HG03432 (cell line): ENCODE data around the gene AMPH.
"Not testable (repeated sequence)": the region's sequence is repeated elsewhere in the genome, so short reads cannot be mapped to it uniquely, and the experiment has no call there.

Experiments
- ATAC-seq: cut with Tn5 transposase; IDR thresholded peaks from one replicate; pipeline ENCODE4 v1.9.1; 2021; ENCODE audit warnings: mild to moderate bottlenecking, moderate library complexity; ENCODE audit not compliant: unreplicated experiment

AMPH gene

DNA sequence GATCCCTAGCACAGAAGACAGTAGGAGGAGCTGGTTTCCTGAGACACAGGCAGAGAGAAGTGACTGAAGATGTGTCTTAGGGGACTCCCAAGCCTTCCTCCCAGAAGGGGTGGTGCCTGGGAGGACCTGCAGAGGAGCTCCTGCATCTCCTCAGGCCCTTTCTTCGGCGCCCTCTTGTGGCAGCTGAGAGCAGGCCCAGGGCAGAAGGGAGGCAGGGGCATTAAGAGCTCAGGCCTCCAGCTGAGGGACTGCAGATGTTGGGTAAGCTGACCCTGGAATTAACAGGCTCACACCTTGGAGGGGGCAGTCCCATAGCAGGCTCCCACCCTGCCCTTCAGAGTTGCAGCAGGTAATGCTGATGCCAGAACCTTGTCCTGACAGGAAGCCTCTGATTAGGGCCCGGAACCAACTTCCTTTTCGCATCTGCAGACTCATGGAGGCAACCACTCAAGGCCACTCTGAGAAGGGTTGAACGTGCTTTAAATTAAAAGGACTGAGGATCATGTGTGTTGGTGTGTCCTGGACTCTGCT is 272.0 kb downstream of the AMPH start:
- ATAC-seq, result peak; percentile 86

- ATAC-seq, result not testable (repeated sequence)
These were observed 272.8 kb downstream of the AMPH start for GRCh38 chr7:38358273-38358831.

- ATAC-seq, result not testable (repeated sequence)
These were observed 276.8 kb downstream of the AMPH start for GRCh38 chr7:38354271-38354851.

GRCh38 chr7:38353431-38353881 is 277.7 kb downstream of the AMPH start:
- ATAC-seq, result not testable (repeated sequence)

DNA sequence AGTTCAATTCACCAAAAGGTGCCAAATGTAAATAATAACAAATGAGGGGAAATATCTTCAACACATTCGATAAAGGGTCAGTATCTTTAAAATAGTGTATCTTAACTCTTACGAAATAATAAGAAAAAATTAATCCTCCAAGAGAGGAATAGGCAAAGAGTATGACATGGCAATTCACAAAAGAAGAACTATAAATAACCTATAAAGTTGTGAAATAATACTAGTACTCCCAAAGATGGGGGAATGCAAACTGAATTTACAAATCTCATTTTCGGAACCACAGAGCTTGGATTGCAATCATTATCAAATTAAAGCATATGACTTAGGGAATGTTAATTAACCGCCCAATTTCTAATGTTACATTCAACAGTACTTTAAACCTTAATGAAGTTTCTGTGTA is 279.6 kb downstream of the AMPH start:
- no peak for ATAC-seq

GRCh38 chr7:38350777-38351176 is 280.4 kb downstream of the AMPH start:
- ATAC-seq, result not testable (repeated sequence)

- peak; percentile 77 for ATAC-seq
These were observed 281.1 kb downstream of the AMPH start for GRCh38 chr7:38349869-38350583.

DNA sequence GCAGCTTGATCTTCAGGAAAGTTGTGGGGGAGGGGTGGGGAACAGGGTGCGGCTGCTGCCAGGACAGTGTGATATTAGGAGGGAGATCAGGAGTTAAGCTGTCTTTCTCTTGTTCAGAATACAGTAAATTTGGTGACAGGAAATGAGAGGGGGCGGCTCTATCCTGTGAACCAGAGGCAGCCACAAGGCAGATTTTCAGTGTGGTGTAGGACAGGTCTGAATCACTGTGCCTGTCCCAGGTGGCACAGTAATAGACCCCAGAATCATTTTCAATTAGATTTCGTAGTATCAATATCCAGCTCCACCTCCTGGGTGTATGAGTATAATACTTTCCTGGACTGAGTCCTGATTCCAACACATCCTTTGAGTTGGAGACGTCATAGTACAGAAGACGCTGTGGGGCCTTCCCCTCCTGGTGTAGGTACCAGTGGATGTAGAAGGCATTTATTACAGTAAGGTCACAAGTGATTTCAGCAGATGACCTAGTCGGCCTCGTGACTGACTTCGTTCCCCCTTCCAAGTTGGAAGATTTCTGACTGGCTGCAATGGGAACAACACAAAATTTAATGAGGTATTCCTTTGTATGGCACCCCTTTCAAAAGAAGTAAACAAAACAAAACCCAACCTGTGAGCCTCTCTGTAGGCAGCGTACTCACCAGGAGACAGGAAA is 281.9 kb downstream of the AMPH start:
- ATAC-seq, result not testable (repeated sequence)

DNA sequence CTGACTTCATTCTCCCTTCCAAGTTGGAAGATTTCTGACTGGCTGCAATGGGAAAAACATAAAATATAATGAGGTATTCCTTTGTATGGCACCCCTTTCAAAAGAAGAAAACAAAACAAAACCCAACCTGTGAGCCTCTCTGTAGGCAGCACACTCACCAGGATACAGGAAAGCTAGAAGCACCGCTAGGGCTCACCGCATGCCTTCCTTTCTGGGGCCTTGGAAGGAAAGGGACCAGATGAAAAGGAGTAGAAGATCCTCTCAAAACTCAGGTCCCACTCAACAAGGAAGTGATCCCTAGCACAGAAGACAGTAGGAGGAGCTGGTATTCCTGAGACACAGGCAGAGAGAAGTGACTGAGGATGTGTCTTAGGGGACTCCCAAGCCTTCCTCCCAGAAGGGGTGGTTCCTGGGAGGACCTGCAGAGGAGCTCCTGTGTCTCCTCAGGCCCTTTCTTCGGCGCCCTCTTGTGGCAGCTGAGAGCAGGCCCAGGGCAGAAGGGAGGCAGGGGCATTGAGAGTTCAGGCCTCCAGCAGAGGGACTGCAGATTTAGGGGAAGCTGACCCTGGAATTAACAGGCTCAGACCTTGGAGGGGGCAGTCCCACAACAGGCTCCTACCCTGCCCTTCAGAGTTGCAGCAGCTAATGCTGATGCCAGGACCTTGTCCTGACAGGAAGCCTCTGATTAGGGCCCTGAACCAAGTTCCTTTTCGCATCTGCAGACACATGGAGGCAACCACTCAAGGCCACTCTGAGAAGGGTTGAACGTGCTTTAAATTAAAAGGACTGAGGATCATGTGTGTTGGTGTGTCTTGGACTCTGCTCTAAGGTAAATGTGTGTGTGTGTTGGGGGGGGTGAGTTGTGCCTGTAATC is 285.6 kb downstream of the AMPH start:
- peak; percentile 67 for ATAC-seq

DNA sequence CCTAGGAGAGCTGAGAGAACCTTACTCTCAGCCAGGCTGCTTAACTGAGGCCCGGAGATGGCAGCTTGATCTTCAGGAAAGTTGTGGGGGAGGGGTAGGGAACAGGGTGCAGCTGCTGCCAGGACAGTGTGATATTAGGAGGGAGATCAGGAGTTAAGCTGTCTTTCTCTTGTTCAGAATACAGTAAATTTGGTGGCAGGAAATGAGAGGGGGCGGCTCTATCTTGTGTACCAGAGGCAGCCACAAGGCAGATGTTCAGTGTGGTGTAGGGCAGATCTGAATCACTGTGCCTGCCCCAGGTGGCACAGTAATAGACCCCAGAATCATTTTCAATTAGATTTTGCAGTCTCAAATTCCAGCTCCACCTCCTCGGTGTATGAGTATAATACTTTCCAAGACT is 286.4 kb downstream of the AMPH start:
- not testable (repeated sequence) for ATAC-seq

DNA sequence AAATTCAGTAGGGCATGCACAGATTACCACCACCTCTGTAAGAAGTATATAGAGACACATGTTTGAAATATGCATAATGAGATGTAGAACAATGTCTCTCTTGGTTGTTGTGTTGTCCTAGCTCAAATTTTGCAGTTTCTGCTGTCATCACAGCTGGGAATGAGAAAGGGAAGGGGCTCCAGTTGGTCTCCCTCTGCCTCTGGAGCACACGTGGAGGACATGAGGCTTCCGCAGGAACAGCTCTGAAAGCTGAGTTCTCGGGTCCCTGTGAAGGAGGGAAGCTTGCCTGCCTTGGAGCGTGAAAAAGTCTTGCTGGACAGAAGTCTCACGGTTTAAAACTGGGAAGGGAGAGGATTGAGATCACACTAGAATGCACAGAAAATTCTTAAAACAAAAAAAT is 289.0 kb downstream of the AMPH start:
- ATAC-seq, result not testable (repeated sequence)

- peak; percentile 64 for ATAC-seq
These were observed 289.9 kb downstream of the AMPH start for GRCh38 chr7:38341172-38341705.

GRCh38 chr7:38339953-38340819 is 291.0 kb downstream of the AMPH start:
- ATAC-seq, result no peak

- not testable (repeated sequence) for ATAC-seq
These were observed 295.0 kb downstream of the AMPH start for GRCh38 chr7:38336148-38336515.

- ATAC-seq, result peak; percentile 97
These were observed 295.6 kb downstream of the AMPH start for GRCh38 chr7:38335492-38336147.

DNA sequence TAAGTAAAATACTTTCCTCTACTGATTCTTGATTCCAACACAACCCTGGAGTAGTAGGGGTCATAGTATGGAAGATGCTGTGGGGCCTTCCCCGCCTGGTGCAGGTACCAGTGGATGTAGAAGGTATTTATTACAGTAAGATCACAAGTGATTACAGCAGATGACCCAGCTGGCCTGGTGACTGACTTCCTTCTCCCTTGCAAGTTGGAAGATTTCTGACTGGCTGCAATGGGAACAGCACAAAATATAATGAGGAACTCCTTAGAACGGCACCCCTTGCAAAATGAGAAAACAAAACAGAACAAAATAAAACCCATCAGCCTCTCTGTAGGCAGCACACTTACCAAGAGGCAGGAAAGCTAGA is 296.1 kb downstream of the AMPH start:
- ATAC-seq, result no peak

DNA sequence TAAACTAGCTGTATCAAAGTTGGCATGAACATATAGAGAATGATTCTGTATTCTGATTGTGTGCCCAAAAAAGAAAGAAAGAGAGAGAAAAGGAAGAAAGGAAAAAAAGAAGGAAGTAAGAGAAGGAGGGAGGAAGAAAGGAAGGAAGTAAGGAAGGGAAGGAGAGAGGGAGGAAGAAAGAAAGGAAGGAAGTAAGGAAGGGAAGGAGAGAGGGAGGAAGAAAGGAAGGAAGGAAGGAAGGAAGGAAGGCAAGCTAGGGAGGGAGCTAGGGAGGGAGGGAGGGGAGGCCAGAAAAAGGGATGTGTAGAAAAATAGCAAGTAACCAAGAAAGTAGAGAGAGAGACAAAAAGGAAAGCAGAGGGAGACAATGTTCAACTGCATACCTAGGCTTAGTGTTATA is 297.0 kb downstream of the AMPH start:
- ATAC-seq, result no peak
